GM12878 (cell line): ENCODE results near the gene LRRC3C. TPM values are rescaled to one million over a fixed set of nuclear protein-coding genes. Genes with fewer than 3 reads are reported as not detected.
A peak's percentile ranks its signal among the peaks of the same experiment; 100 is the strongest.

Experiments used
- ATAC-seq: fragments of 200-7000 bp; cut with Tn5 transposase; 3 replicates; pipeline ENCODE4 v1.9.1; 2020; ENCODE audit warnings: mild to moderate bottlenecking, moderate library complexity
- BruUV-seq: library from RNA; stranded (reverse); fragments of 400-500 nt; replicated peaks from 2 replicates; lab custom pipeline; 2021; lab: Mats Ljungman, UMichigan
- CTCF ChIA-PET: fragments of 300-600 bp; sonication (Branson Sonifier 250); formaldehyde crosslinking; extraction: SDS; loops from one replicate; lab custom pipeline; 2021; ENCODE audit warnings: inconsistent platforms; lab: Yijun Ruan, JAX
- POLR2A ChIA-PET: fragments of 350-600 bp; formaldehyde crosslinking; extraction: SDS; loops from one replicate; lab custom pipeline; 2021; ENCODE audit warnings: inconsistent platforms; lab: Charles Lee
- RAD21 ChIA-PET: fragments of 300-600 bp; sonication (Branson Sonifier 250); formaldehyde crosslinking; loops from one replicate; lab custom pipeline; 2023; ENCODE audit warnings: antibody characterized with exemption; ENCODE audit not compliant: unreplicated experiment; lab: Charles Lee
- SMC1A ChIA-PET: fragments of 300-600 bp; sonication (Branson Sonifier 250); formaldehyde crosslinking; loops from one replicate; lab custom pipeline; 2023; ENCODE audit not compliant: unreplicated experiment, uncharacterized antibody; lab: Charles Lee
- DNase-seq: peaks from one replicate; pipeline ENCODE4 v3.0.0-alpha.2; 2011; ENCODE audit warnings: low read depth, low spot score
- FAIRE-seq: peaks from 3 replicates; lab custom pipeline; 2011; peaks lifted over from hg19 to GRCh38; lab: Jason Lieb, UNC
- H2AFZ ChIP-seq: 2 replicates; pipeline ENCODE4 v1.6.0; 2011; ENCODE audit warnings: low read depth, low read length, control low read depth; ENCODE audit not compliant: control insufficient read depth
- H3K27ac ChIP-seq: 2 replicates; pipeline ENCODE4 v1.5.1; 2011; ENCODE audit warnings: control low read depth; ENCODE audit not compliant: control insufficient read depth, insufficient read depth
- H3K27me3 ChIP-seq, 2 experiments: replicated peaks in 1 of 2; 2 replicates each; pipeline versions ENCODE4 v1.6.0 to v1.6.1; 2011; ENCODE audit warnings: low read length in 1 of 2; ENCODE audit not compliant: control insufficient read depth in 2 of 2, insufficient read depth in 2 of 2
- H3K36me3 ChIP-seq, 2 experiments: 2 replicates each; pipeline ENCODE4 v1.5.1; 2011; ENCODE audit warnings: low read length in 1 of 2; ENCODE audit not compliant: control insufficient read depth in 2 of 2, insufficient read depth in 2 of 2
- H3K4me1 ChIP-seq: 2 replicates; pipeline ENCODE4 v1.6.1; 2011; ENCODE audit warnings: mild to moderate bottlenecking, low read length, moderate library complexity, mixed read lengths; ENCODE audit not compliant: control insufficient read depth, insufficient read depth
- H3K4me2 ChIP-seq: 2 replicates; pipeline ENCODE4 v1.6.0; 2011; ENCODE audit warnings: control low read depth; ENCODE audit not compliant: control insufficient read depth, insufficient read depth
- H3K4me3 ChIP-seq: fragments of 200-600 bp; sonication (generic); 2 replicates; pipeline ENCODE4 v1.5.1; 2016
- H3K79me2 ChIP-seq: 2 replicates; pipeline ENCODE4 v1.6.0; 2011; ENCODE audit warnings: low read length; ENCODE audit not compliant: control insufficient read depth, insufficient read depth
- H3K9ac ChIP-seq: 2 replicates; pipeline ENCODE4 v1.8.0; 2011; ENCODE audit warnings: low read length, control low read depth, mixed read lengths; ENCODE audit not compliant: control insufficient read depth, insufficient read depth
- H3K9me3 ChIP-seq: replicated peaks from 3 replicates; pipeline ENCODE4 v1.5.1; 2011; ENCODE audit warnings: mild to moderate bottlenecking, low read length; ENCODE audit not compliant: control insufficient read depth, insufficient read depth
- H4K20me1 ChIP-seq: 2 replicates; pipeline ENCODE4 v1.6.0; 2011; ENCODE audit not compliant: control insufficient read depth, insufficient read depth
- CEBPB ChIP-seq, 2 experiments: fragments of 150-350 bp in 1 of 2; IDR thresholded peaks; 2 replicates each; pipeline ENCODE4 v1.6.1; 2012 to 2014; ENCODE audit warnings: low read depth in 2 of 2, low read length in 2 of 2, borderline replicate concordance in 1 of 2, inconsistent platforms in 1 of 2
- CHD2 ChIP-seq: IDR thresholded peaks from 2 replicates; pipeline ENCODE4 v1.6.1; 2011; ENCODE audit warnings: low read depth, low read length, improper control_type of control experiment, borderline replicate concordance
- HDAC2 ChIP-seq: fragments of 200-600 bp; sonication (generic); IDR thresholded peaks from 2 replicates; pipeline ENCODE4 v1.6.1; 2017
- KDM1A ChIP-seq: fragments of 200-600 bp; sonication (generic); IDR thresholded peaks from 2 replicates; pipeline ENCODE4 v1.6.1; 2016; ENCODE audit warnings: borderline replicate concordance
- NFYB ChIP-seq: IDR thresholded peaks from 2 replicates; pipeline ENCODE4 v1.6.1; 2011; ENCODE audit warnings: low read depth, mild to moderate bottlenecking, low read length, improper control_type of control experiment, moderate library complexity; ENCODE audit not compliant: insufficient read depth
- POLR2AphosphoS5 ChIP-seq: IDR thresholded peaks from 2 replicates; pipeline ENCODE4 v1.6.1; 2011; ENCODE audit warnings: mild to moderate bottlenecking, low read length, inconsistent platforms
- SIX5 ChIP-seq: IDR thresholded peaks from 2 replicates; pipeline ENCODE4 v1.6.1; 2011; ENCODE audit warnings: mild to moderate bottlenecking, low read depth, low read length, moderate library complexity; ENCODE audit not compliant: severe bottlenecking
- TAF1 ChIP-seq: IDR thresholded peaks from 2 replicates; pipeline ENCODE4 v1.6.1; 2011; ENCODE audit warnings: mild to moderate bottlenecking, low read depth, low read length, borderline replicate concordance
- TCF3 ChIP-seq: IDR thresholded peaks from 2 replicates; pipeline ENCODE4 v1.6.1; 2012; ENCODE audit warnings: low read depth, mild to moderate bottlenecking, low read length, borderline replicate concordance; ENCODE audit not compliant: insufficient read depth
- TCF7 ChIP-seq: IDR thresholded peaks from 2 replicates; pipeline ENCODE4 v1.6.1; 2014; ENCODE audit warnings: antibody characterized with exemption, borderline replicate concordance
- WGBS: methylation state at CpG from one replicate; pipeline ENCODE4 v1.1.6; 2016; ENCODE audit warnings: low lambda C conversion rate; ENCODE audit not compliant: insufficient replicate concordance, insufficient coverage; ENCODE audit errors: missing lambda C conversion rate; 5-methylcytosine and 5-hydroxymethylcytosine counted together
- in situ Hi-C: fragments of 300-500 bp; cut with MboI; formaldehyde crosslinking; loops from 9 replicates; pipeline ENCODE4 v1.14.3; 2018; ENCODE audit warnings: mixed read lengths
- intact Hi-C: fragments of 100-400 bp; cut with micrococcal nuclease; formaldehyde crosslinking; loops from one replicate; pipeline ENCODE4 v1.14.2; 2022; ENCODE audit not compliant: unreplicated experiment
- polyA plus RNA-seq, 11 experiments: library from polyadenylated mRNA; depleted of rRNA in 4 of 11; unstranded in 6 of 11; stranded (reverse) in 5 of 11; fragments of >200 nt; fragmentation: Nextera tagmentation in 4 of 11; fragmentation: Illumina TruSeq in 1 of 11; extraction: Ambion mirVana in 4 of 11; extraction: Trizol in 1 of 11; gene quantifications; 1 replicate in 1 of 11; 2 replicates in 10 of 11; pipeline versions ENCODE4 v1.2.1 to v1.2.3, GENCODE V29; 2011 to 2016; ENCODE audit warnings: inconsistent platforms in 2 of 11, missing spikeins in 2 of 11, low read depth in 1 of 11
- total RNA-seq, 4 experiments: library from RNA; depleted of rRNA in 3 of 4; stranded (reverse); fragments of >200 nt in 3 of 4; fragmentation: Illumina TruSeq in 1 of 4; extraction: Trizol in 1 of 4; gene quantifications; 2 replicates each; pipeline versions ENCODE4 v1.2.1 to v1.2.3, GENCODE V29; 2013 to 2021
- TF ChIP-seq, protein P1 (sequence below): fragments of 450-650 bp; formaldehyde crosslinking; IDR thresholded peaks from 2 replicates; pipeline ENCODE4 v1.4.0; 2020; ENCODE audit warnings: mild to moderate bottlenecking, moderate library complexity
- TF ChIP-seq, protein P2 (sequence below): IDR thresholded peaks from 2 replicates; pipeline ENCODE4 v1.6.1; 2012; ENCODE audit warnings: low read length, inconsistent platforms

LRRC3C gene
- total and polyA plus RNA-seq, 10 of the 15 experiments (the other 5 are each of a cell fraction or from before 2014, with no cell fraction given), result not detected

DNA sequence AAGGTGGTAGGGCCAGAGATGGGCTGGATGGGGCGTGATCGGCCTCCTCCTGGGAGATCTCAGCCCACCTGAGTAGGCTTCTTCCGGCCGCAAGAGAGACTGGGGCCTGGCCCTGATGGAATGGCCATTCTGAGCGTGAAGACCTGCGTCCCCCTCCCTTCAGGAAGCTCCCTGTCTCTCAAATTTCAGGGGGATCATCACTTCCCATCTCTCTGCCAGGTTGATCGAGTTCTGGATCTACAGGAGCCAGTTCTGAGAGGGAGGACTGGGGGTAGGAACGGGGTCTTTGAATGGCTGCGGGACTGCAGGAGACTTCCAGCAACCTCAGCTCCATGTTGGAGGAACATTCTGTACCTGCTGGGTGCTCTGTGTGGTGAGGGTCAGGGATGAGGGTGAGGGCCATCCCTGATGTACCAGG, 25.9 kb downstream of the LRRC3C start:
- FAIRE-seq, result no peak

DNA sequence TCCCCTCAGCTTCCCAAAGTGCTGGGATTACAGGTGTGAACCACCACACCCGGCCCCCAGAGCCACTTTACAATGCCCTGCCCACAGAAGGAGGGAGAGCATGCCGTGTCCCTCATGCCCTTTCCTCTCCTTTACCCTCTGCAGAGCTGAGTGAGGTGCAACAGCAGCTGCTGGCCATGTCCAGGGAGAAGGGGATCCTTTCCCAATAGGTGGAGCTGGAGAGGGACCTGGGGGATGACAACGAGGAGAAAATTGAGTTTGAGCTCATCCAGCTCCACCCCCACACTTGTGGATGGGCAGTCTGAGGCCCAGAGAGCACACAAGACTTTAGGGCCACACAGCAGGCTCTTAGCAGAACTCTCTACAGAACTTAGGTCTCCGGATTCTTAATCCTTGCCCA, 27.3 kb downstream of the LRRC3C start:
- peaks cover 3% of the 10 kb centered on the region for H3K4me1 ChIP-seq
- H3K9ac ChIP-seq, result no peak overlapping the region
- BruUV-seq, result no TSS peak
- no peak overlapping the region for H3K27ac ChIP-seq
- no peaks in the 10 kb centered on the region for H3K36me3 ChIP-seq
- SMC1A ChIA-PET, result interaction anchor here (0.9 to 1.6 kb wide), 5 partner anchors 15 to 136 kb away, joined by 3 to 10 read pairs (median 3); partner anchors contain the start of gene PSMD3
- 63% methylated on average over 4 of the region's 4 CpGs for WGBS
- H4K20me1 ChIP-seq, result no peaks in the 10 kb centered on the region
- H2AFZ ChIP-seq, result no peak overlapping the region
- no peak overlapping the region for H3K4me2 ChIP-seq
- intact Hi-C loops, result no loop called here
- in situ Hi-C loops, result no loop called here
- POLR2A ChIA-PET, result interaction anchor here (0.6 to 0.7 kb wide), 3 partner anchors 61 to 215 kb away, joined by 3 to 5 read pairs (median 3); no protein-coding TSS in a partner anchor
- RAD21 ChIA-PET, result interaction anchor here (1.0 to 2.4 kb wide), 2 partner anchors 17 to 25 kb away, joined by 4 to 7 read pairs; partner anchors contain the start of gene PSMD3
- H3K4me3 ChIP-seq, result no peak overlapping the region
- ATAC-seq (no peak), DNase-seq (no peak), FAIRE-seq (no peak)
- CTCF ChIA-PET, result interaction anchor here (0.6 to 8.3 kb wide), 6 partner anchors 15 to 161 kb away, joined by 3 to 120 read pairs (median 4); partner anchors contain the start of gene PSMD3
- H3K79me2 ChIP-seq, result no peaks in the 10 kb centered on the region
- no peaks in the 10 kb centered on the region for H3K27me3 ChIP-seq
- no peaks in the 10 kb centered on the region for H3K9me3 ChIP-seq
- TF ChIP-seq CEBPB (IDR thresholded peaks at IDR 0.05; ENCODE audit: borderline replicate concordance in 1 of 2, low read depth in 2 of 2, low read length in 2 of 2) (no peak), KDM1A (no peak), TCF7 (no peak), POLR2AphosphoS5 (no peak), SIX5 (no peak), HDAC2 (no peak), CHD2 (no peak), TAF1 (no peak)
- TF ChIP-seq, protein P1, sequence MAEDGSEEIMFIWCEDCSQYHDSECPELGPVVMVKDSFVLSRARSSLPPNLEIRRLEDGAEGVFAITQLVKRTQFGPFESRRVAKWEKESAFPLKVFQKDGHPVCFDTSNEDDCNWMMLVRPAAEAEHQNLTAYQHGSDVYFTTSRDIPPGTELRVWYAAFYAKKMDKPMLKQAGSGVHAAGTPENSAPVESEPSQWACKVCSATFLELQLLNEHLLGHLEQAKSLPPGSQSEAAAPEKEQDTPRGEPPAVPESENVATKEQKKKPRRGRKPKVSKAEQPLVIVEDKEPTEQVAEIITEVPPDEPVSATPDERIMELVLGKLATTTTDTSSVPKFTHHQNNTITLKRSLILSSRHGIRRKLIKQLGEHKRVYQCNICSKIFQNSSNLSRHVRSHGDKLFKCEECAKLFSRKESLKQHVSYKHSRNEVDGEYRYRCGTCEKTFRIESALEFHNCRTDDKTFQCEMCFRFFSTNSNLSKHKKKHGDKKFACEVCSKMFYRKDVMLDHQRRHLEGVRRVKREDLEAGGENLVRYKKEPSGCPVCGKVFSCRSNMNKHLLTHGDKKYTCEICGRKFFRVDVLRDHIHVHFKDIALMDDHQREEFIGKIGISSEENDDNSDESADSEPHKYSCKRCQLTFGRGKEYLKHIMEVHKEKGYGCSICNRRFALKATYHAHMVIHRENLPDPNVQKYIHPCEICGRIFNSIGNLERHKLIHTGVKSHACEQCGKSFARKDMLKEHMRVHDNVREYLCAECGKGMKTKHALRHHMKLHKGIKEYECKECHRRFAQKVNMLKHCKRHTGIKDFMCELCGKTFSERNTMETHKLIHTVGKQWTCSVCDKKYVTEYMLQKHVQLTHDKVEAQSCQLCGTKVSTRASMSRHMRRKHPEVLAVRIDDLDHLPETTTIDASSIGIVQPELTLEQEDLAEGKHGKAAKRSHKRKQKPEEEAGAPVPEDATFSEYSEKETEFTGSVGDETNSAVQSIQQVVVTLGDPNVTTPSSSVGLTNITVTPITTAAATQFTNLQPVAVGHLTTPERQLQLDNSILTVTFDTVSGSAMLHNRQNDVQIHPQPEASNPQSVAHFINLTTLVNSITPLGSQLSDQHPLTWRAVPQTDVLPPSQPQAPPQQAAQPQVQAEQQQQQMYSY, result no peak
- TF ChIP-seq, protein P2, sequence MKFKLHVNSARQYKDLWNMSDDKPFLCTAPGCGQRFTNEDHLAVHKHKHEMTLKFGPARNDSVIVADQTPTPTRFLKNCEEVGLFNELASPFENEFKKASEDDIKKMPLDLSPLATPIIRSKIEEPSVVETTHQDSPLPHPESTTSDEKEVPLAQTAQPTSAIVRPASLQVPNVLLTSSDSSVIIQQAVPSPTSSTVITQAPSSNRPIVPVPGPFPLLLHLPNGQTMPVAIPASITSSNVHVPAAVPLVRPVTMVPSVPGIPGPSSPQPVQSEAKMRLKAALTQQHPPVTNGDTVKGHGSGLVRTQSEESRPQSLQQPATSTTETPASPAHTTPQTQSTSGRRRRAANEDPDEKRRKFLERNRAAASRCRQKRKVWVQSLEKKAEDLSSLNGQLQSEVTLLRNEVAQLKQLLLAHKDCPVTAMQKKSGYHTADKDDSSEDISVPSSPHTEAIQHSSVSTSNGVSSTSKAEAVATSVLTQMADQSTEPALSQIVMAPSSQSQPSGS, result no peak

More for the DNA sequence above, 25.9 kb downstream of the LRRC3C start:
- Histone ChIP-seq H3K4me3 (peak overlapping the region; percentile 76), H3K79me2 (no peaks in the 10 kb centered on the region), H3K9me3 (no peaks in the 10 kb centered on the region), H2AFZ (peak overlapping the region; percentile 85), H4K20me1 (no peaks in the 10 kb centered on the region), H3K4me2 (peak overlapping the region; percentile 99), H3K27me3 (no peaks in the 10 kb centered on the region), H3K9ac (0 out of 2 replicates have a peak overlapping the region, but pooled peaks have one; percentile 32), H3K4me1 (peaks cover 3% of the 10 kb centered on the region; the same call in 1 of the 2 replicates), H3K27ac (peak overlapping the region; percentile 40; the same call in 1 of the 2 replicates), H3K36me3 (no peaks in the 10 kb centered on the region)
- ATAC-seq, result no peak
- TF ChIP-seq NFYB (0 out of 2 replicates have a peak, but pooled peaks have one; percentile 35), TCF3 (no peak)
- intact Hi-C loops (no loop called here), in situ Hi-C loops (no loop called here)
- BruUV-seq, result no TSS peak
- POLR2A ChIA-PET, result interaction anchor here (0.7 to 1.0 kb wide), 2 partner anchors 15 to 173 kb away, joined by 3 to 5 read pairs; no protein-coding TSS in a partner anchor
- WGBS, result 29% methylated on average over 9 of the region's 9 CpGs
- CTCF ChIA-PET, result interaction anchor here (1.0 to 8.3 kb wide), 4 partner anchors 14 to 81 kb away, joined by 3 to 120 read pairs (median 51); partner anchors contain the start of gene PSMD3
- SMC1A ChIA-PET, result no interaction called here
- RAD21 ChIA-PET, result interaction anchor here (0.9 to 2.4 kb wide), 5 partner anchors 16 to 58 kb away, joined by 3 to 7 read pairs (median 4); partner anchors contain the start of gene PSMD3
- peak; percentile 41 for DNase-seq
